HEK293T (cell line): ENCODE data around the gene GNA14.
A peak's percentile ranks its signal among the peaks of the same experiment; 100 is the strongest.

Source experiments
- CTCF ChIA-PET: fragments of 350-600 bp; formaldehyde crosslinking; extraction: SDS; loops from one replicate; lab custom pipeline; 2021; ENCODE audit warnings: antibody characterized with exemption, inconsistent platforms; lab: Yijun Ruan, JAX
- POLR2A ChIA-PET: fragments of 350-600 bp; formaldehyde crosslinking; extraction: SDS; loops from one replicate; lab custom pipeline; 2020; ENCODE audit warnings: antibody characterized with exemption, inconsistent platforms; lab: Yijun Ruan, JAX
- DNase-seq: peaks from one replicate; pipeline ENCODE4 v3.0.0; 2012; ENCODE audit warnings: mixed read lengths; ENCODE audit errors: extremely low spot score
- ARNT ChIP-seq: fragments of 450-650 bp; IDR thresholded peaks from 2 replicates; pipeline ENCODE4 v1.6.1; 2017; ENCODE audit warnings: mild to moderate bottlenecking
- BHLHE40 ChIP-seq: fragments of 450-650 bp; IDR thresholded peaks from 2 replicates; pipeline ENCODE4 v1.6.1; 2016; ENCODE audit warnings: mild to moderate bottlenecking, moderate library complexity, borderline replicate concordance
- CTBP1 ChIP-seq: fragments of 450-650 bp; IDR thresholded peaks from 2 replicates; pipeline ENCODE4 v1.6.1; 2016; ENCODE audit warnings: borderline replicate concordance
- ELF4 ChIP-seq: fragments of 450-650 bp; IDR thresholded peaks from 2 replicates; pipeline ENCODE4 v1.6.1; 2017; ENCODE audit warnings: antibody characterized with exemption
- FOXA1 ChIP-seq: fragments of 450-650 bp; IDR thresholded peaks from 2 replicates; pipeline ENCODE4 v1.6.1; 2016; ENCODE audit warnings: mild to moderate bottlenecking
- FOXK2 ChIP-seq: fragments of 450-650 bp; IDR thresholded peaks from 2 replicates; pipeline ENCODE4 v1.6.1; 2016; ENCODE audit warnings: mild to moderate bottlenecking
- FOXM1 ChIP-seq: fragments of 450-650 bp; IDR thresholded peaks from 2 replicates; pipeline ENCODE4 v1.6.1; 2017; ENCODE audit warnings: mild to moderate bottlenecking, borderline replicate concordance
- HDGF ChIP-seq: fragments of 450-650 bp; IDR thresholded peaks from 2 replicates; pipeline ENCODE4 v1.6.1; 2017; ENCODE audit warnings: antibody characterized with exemption, borderline replicate concordance
- L3MBTL2 ChIP-seq: fragments of 450-650 bp; conservative IDR thresholded peaks from 2 replicates; pipeline ENCODE4 v1.6.1; 2016; ENCODE audit warnings: mild to moderate bottlenecking
- LEF1 ChIP-seq: fragments of 450-650 bp; IDR thresholded peaks from 2 replicates; pipeline ENCODE4 v1.6.1; 2017; ENCODE audit warnings: mild to moderate bottlenecking, borderline replicate concordance
- NFRKB ChIP-seq: fragments of 450-650 bp; IDR thresholded peaks from 2 replicates; pipeline ENCODE4 v1.6.1; 2016; ENCODE audit warnings: mild to moderate bottlenecking, moderate library complexity
- PKNOX1 ChIP-seq: fragments of 450-650 bp; IDR thresholded peaks from 2 replicates; pipeline ENCODE4 v1.6.1; 2016
- SP1 ChIP-seq: fragments of 450-650 bp; IDR thresholded peaks from 2 replicates; pipeline ENCODE4 v1.6.1; 2017
- SUZ12 ChIP-seq: fragments of 450-650 bp; IDR thresholded peaks from 2 replicates; pipeline ENCODE4 v1.6.1; 2016; ENCODE audit warnings: mild to moderate bottlenecking
- TARDBP ChIP-seq: fragments of 450-650 bp; IDR thresholded peaks from 2 replicates; pipeline ENCODE4 v1.6.1; 2016
- ZNF384 ChIP-seq: fragments of 450-650 bp; IDR thresholded peaks from 2 replicates; pipeline ENCODE4 v1.6.1; 2016

The GNA14 gene

DNA sequence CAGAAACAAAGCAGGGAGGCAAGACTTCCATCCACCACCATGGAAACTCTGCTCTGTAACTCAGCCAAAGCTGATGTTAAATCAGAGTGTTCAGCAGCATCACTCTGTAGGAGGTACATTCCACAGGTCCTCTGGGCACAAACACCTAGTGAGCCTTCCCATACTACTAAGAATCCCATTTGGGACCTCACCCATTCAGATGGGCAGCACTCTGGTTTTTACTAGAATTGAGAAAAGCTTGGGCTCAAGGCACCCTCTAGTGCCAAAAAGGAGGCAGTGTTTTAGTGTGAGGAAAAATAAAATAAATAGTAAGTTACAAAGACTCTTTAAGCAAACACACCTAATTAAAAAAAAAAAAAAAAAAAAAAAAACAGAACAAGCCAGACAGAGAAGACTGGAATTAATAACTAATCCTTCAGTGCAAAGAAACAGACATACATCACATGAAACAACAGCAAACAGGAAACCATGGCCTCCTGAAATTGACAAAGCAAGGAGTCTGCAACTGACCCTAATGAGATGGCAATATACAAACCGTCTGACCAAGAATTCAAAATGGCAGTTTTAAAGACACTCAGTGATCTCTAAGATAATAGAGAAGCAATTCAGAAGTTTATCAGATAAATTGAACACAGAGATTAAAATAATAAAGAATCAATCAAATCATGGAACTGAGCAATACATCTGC, 159.5 kb downstream of the GNA14 start:
- TF ChIP-seq FOXA1 (no peak), ZNF384 (0 out of 2 replicates have a peak, but pooled peaks have one; percentile 24), SUZ12 (no peak)
- CTCF ChIA-PET, result interaction anchor here (0.7 kb wide), 1 partner anchor 32 kb away, joined by 4 read pairs; no protein-coding TSS in a partner anchor
- POLR2A ChIA-PET, result no interaction called here
- peak; percentile 23 for DNase-seq

GRCh38 chr9:77486968-77487367, 161.2 kb downstream of the GNA14 start:
- DNase-seq, result no peak
- ChIA-PET CTCF (interaction anchor here (0.8 kb wide), 1 partner anchor 33 kb away, joined by 3 read pairs; no protein-coding TSS in a partner anchor), POLR2A (no interaction called here)
- TF ChIP-seq FOXK2 (no peak), SUZ12 (no peak), ARNT (no peak), FOXA1 (no peak), HDGF (no peak), NFRKB (no peak), PKNOX1 (no peak), FOXM1 (no peak), TARDBP (no peak)

DNA sequence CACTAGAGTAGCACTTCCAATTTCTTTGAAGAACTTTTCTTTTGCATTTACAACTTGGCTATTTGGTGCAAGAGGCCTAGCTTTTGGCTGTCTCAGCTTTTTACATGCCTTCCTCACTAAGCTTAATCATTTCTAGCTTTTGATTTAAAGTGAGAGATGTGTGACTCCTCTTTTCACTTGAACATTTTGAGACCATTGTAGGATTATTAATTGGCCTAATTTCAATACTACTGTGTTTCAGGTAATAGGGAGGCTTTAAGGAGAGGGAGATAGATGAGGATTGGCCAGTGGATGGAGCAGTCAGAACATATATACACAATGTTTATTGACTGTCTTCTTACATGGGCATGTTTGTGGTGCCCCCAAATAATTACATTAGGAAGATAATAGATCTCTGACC, 161.7 kb downstream of the GNA14 start:
- ChIA-PET CTCF (no interaction called here), POLR2A (no interaction called here)
- TF ChIP-seq NFRKB (no peak), CTBP1 (no peak), SUZ12 (no peak), ELF4 (no peak), LEF1 (no peak), HDGF (no peak), FOXA1 (no peak), TARDBP (no peak), ARNT (no peak), BHLHE40 (no peak)
- no peak for DNase-seq

DNA sequence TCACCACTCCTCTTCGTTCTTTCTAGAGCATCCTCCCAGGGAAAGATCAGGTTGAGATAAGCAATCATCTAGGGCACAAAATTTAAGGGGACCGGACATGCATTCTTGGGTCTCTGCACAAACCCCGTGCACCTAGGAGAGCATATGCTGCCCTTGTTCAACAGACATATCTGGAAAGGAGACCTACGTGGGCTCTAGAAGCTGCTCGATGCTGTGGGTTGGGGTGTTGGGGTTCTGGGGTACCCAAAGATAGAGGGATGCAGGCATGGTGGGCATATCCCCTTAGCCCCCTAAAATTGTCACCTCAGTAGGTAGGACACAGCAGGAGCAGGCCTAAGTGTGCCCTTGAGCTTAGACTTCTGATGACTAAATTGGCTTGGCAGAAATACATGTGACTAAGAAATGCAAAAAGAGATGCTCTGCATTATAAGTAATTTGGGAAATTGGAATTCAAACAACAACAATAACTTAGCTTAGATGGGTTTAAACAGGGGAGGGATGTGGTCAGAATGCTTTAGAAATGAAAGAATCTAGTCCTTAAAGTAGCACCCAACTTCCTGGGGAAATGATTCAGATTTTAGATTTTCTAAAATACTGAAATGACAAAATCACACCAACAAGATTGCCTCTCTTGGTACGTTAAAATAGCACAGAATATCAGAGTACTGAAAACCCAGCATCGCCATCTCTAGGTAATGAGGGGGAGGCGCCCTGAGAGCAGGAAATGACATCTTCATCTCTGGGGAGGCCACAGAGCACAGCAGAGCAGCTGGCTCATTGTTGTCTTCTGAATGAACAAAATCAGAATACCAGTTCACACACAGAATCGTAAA, 172.3 kb downstream of the GNA14 start:
- ChIA-PET CTCF (no interaction called here), POLR2A (no interaction called here)
- DNase-seq, result no peak
- TF ChIP-seq CTBP1 (no peak), LEF1 (no peak), ELF4 (no peak), SP1 (no peak), ZNF384 (no peak)

DNA sequence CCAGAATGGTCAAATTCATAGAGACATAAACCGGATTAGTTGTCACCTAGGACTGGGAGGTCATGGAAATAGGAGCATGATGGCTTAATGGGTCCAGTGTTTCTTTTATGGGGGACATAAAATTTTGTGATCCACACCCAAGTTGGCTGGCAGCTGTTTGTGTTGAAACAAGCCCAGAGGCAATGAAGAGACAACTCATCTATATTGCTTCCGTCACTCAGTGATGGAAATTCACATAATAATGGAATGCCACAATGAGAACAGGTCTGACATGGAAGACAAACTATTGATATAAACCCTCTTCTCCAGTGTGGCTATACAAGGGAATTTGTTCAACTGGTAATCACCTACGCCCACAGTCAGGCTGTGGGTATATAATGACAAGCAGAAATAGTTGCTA, 173.2 kb downstream of the GNA14 start:
- no peak for DNase-seq
- ChIA-PET CTCF (no interaction called here), POLR2A (no interaction called here)
- TF ChIP-seq FOXA1, result no peak
- TF ChIP-seq FOXM1, result no peak
- TF ChIP-seq ZNF384, result no peak
- no peak for TF ChIP-seq ELF4
- no peak for TF ChIP-seq PKNOX1
- no peak for TF ChIP-seq LEF1
- TF ChIP-seq SUZ12, result no peak
- no peak for TF ChIP-seq HDGF
- TF ChIP-seq NFRKB, result no peak
- TF ChIP-seq BHLHE40, result no peak
- no peak for TF ChIP-seq ARNT

- ChIA-PET POLR2A (no interaction called here), CTCF (no interaction called here)
- TF ChIP-seq NFRKB (no peak), CTBP1 (no peak), BHLHE40 (no peak), HDGF (no peak), SP1 (no peak), LEF1 (no peak), TARDBP (no peak), SUZ12 (no peak), PKNOX1 (no peak), FOXM1 (no peak), FOXK2 (no peak), ELF4 (no peak), ZNF384 (no peak), ARNT (no peak), FOXA1 (no peak), L3MBTL2 (no peak)
- no peak for DNase-seq
These were observed 175.5 kb downstream of the GNA14 start for GRCh38 chr9:77472646-77473045.
